GM19025 (cell line): ENCODE data around the gene ACER3.
"Not testable (repeated sequence)": the region's sequence is repeated elsewhere in the genome, so short reads cannot be mapped to it uniquely, and the experiment has no call there.

Experiments
- ATAC-seq: cut with Tn5 transposase; IDR thresholded peaks from one replicate; pipeline ENCODE4 v1.9.1; 2021; ENCODE audit warnings: mild to moderate bottlenecking, low read depth, moderate library complexity; ENCODE audit not compliant: unreplicated experiment

The ACER3 gene

DNA sequence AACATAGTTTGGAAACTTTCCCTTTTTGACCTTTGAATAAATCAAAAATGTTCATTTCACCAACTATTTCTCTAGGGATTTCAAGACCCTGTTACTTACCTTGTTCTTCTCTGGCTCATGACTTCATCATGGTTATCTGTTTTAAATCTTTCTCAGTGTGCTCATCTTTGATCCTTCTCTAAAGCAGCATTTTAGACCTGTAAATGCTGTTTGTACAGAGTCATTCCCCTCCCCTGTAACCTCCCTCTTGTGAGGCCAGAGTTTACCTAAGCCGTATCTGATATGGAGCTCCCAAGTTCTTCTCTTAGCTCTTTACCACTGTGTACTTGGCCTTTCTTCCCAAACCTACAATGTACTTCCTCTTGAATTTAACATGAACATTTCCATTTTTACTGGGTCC is 56.0 kb downstream of the ACER3 start:
- ATAC-seq = no peak

DNA sequence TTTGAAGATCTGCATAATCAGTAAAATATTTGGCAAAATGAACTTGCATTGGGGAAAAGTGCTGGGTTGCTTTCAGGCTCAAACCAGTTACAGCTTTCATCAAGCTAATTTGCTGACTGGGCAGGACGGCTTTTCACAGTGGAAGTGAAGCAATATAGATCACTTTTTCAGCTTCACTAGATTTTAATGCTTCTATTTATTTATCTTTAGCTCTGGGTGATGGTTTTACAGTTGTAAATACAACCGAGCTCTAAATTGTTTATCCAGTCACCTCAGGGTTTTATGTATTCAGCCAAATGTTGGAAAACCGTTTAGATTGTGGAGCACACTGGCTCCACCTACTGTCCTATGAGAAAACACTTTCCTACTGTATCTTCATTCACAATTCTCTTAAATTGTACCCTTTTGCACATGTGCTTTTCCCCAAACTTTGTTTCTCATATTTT is 58.2 kb downstream of the ACER3 start:
- ATAC-seq = no peak

GRCh38 chr11:76919467-76919866 is 58.7 kb downstream of the ACER3 start:
- no peak for ATAC-seq

DNA sequence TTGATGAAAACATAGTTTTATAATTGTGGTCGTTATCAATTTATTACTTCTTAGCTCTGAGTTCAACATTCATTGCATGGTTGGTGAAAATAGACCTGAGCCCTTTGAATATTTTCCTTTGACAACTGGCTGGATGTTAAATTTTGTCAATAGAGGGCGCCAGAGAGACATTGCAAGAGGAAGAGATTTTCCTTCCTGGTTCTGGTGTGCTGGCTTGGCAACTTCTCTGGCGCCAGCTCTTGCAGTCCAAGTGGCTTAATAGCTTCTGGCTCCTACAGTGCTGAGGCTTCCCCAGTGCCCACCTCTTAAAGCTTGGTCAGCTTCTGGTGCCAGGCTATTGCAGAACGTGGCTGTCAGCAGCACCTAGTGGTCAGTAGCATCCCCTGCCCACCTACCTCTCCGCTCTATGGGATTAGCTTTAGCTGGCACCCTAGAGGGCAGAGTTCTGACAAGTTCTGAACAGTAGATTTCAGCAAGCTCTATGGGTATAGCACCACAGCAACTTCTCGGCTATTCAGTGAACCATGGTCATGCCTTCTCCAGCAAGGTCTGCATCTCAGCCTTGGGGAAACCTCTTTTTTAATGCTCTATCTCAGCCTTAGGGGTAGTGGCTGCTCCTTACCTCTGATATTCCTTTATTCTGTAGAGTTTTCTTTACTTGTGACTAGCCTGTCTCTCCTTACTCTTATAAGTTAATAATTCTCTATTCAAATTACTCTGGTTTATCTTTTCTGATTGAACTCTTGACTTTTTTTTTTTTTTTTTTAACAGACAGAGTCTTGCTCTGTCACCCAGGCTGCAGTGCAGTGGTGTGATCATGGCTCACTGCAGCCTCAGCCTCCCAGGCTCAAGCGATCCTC is 59.4 kb downstream of the ACER3 start:
- ATAC-seq = no peak

DNA sequence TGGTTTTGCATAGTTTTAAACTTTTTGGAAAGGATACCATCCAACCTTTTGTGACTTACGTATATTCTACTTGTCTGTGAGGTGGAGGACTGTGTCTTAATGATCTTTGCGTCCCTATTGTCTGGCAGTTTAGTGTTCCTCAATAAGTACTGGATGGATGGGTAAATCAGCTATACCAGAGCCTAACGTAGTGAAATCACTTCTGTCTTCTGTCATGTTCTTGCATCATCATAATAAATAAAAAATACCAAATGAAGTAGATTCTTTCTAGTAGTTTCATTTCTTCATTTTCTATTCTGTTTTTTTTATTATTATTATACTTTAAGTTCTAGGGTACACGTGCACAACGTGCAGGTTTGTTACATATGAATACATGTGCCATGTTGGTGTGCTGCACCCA is 66.4 kb downstream of the ACER3 start:
- ATAC-seq = no peak

DNA sequence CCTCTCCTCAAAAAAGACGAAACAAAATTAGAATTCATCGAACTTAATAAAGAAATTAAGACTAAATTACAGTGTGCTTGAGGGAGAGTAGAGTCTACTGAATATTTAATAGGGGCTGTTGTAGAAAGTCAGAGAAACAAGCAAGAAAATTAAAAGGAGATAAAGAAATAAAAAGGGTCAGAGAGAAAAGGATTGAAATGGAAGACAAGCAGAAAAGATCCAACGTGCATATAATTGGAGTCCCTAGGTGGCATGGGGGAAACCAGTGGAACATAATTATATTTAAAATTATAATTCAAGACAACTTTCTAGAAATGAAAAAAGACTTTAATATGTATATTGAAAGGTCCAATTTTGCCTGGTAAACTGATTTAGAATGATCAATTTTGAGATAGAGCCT is 74.3 kb downstream of the ACER3 start:
- ATAC-seq = no peak

GRCh38 chr11:76939219-76939631 is 78.5 kb downstream of the ACER3 start:
- ATAC-seq = no peak

GRCh38 chr11:76944225-76944624 is 83.5 kb downstream of the ACER3 start:
- ATAC-seq = no peak

- no peak for ATAC-seq
These were observed 85.5 kb downstream of the ACER3 start for GRCh38 chr11:76946223-76946622.

- no peak for ATAC-seq
These were observed 86.5 kb downstream of the ACER3 start for GRCh38 chr11:76947190-76947589.

GRCh38 chr11:76947800-76948199 is 87.1 kb downstream of the ACER3 start:
- no peak for ATAC-seq

DNA sequence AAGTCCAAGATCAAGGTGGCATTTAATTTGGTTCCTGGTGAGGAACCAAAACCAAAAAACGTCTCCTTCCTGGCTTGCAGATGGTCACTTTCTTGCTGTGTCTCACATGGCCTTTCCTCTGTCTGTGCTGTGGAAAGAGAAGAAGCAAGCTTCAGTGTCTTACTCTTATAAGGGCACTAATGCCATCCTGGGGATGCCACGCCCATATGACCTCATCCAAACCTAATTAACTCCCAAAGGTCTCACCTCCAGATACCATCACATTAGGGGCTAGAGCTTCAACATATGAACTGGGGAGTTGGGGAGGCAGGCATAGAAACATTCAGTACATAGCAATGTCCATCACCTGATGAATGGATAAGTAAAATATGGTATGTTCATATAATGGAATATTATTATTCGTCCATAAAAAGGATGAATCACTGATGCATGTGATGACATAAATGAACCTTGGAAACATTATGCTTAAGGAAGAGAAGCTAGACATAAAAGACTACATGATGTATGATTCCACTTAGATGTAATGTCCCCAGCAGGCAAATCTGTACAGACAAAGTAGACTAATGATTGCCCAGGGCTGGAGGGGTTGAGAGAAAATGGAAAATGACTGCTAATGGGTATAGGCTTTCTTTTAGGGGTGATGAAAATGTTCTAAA is 94.9 kb downstream of the ACER3 start:
- no peak for ATAC-seq

DNA sequence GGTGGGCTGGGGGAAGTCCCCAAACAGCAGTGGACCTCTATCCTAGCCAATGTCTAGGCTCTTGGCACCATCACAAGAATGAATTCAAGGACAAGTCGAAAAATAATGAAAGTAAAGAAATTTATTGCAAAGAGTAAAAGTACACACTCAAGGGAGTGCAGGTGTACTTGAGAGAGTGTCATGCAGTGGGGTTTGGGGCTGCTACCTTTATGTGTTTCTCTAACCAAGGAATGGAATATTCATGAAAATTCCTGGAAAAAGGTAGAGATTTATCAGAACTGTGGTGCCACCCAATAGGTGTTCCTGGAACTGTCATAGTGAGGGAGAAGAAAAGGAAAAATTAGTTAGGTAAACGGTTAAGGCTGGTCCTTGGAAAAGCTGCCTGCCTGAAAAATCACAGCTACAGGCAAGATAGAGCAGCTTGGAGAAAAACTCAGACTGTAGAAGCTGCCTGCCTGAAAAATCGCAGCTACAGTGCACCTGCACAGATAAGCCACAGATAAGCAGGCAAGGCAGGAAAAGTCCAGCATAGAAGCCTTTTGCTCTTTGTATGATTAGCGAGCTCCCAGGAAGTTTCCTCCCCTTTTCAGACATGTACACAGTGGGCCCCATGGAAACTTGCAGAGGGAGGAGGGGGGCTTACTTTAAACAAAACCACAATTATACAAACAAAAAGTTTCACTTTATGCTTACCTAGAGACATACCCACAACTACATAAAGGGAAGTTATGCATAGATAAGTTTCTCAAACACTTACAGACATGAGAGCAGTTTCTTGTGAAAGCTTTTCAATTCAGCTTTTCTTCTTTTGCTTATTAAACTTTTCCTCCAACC is 102.1 kb downstream of the ACER3 start:
- no peak for ATAC-seq

DNA sequence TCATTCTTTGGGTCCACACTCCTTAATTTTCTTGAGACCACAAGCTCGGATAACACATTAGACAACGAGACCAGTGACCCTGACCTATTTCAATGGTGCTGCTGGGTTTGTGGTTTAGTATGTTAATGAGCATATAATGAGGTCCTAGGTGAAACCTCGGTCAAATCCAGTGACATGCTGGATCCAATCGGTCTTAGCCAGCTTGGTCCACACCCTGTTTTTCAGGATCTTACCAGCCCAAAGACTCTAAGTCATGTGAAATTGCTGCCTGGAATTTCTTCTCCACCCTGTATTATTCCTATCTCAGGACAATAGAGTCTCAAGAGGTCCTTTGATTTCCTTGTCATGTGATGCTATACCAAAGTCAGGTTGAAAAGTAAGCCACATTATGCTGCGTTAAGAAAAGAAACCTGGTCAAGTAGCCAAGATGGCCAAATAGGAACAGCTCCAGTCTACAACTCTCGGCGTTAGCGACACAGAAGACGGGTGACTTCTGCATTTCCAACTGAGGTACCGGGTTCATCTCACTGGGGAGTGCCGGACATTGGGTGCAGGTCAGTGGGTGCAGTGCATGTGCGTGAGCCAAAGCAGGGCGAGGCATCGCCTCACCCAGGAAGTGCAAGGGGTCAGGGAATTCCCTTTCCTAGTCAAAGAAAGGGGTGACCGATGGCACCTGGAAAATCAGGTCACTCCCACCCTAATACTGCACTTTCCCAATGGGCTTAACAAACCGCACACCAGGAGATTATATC is 102.9 kb downstream of the ACER3 start:
- ATAC-seq = not testable (repeated sequence)

GRCh38 chr11:76972051-76972450 is 111.3 kb downstream of the ACER3 start:
- ATAC-seq = no peak

- no peak for ATAC-seq
These were observed 113.6 kb downstream of the ACER3 start for GRCh38 chr11:76974179-76974891.

DNA sequence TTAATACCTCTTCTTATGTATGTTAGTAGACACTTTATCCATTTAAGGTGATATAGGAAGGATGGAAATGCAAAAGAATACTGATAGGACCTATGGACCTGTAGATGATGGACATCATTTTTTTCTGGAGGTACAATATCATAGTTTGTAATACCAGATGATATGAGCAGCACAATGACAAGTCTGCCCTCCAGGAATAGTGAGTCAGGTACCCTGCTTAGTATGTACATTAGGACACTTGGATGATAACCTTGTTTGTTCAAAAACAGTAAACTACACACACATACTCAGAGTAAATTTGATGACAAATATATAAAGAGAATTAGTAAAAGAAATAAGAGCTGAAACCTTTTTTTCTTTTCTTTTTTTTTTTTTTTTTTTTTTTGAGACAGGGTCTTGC is 114.8 kb downstream of the ACER3 start:
- ATAC-seq = no peak

GRCh38 chr11:76977791-76978190 is 117.1 kb downstream of the ACER3 start:
- no peak for ATAC-seq

- no peak for ATAC-seq
These were observed 117.5 kb downstream of the ACER3 start for GRCh38 chr11:76978239-76978638.

GRCh38 chr11:76978818-76979217 is 118.1 kb downstream of the ACER3 start:
- no peak for ATAC-seq
